K562 (cell line): ENCODE measurements around the gene GPHN. TPM values are rescaled to one million over a fixed set of nuclear protein-coding genes. Genes with fewer than 3 reads are reported as not detected.

Source experiments
- ATAC-seq: fragments of 200-7000 bp; cut with Tn5 transposase; 3 replicates; pipeline ENCODE4 v1.9.1; 2020; ENCODE audit warnings: moderate library complexity
- BruUV-seq: library from RNA; stranded (reverse); fragments of 400-500 nt; replicated peaks from 2 replicates; lab custom pipeline; 2021; lab: Mats Ljungman, UMichigan
- CTCF ChIA-PET: fragments of 300-600 bp; formaldehyde crosslinking; extraction: SDS; loops from one replicate; lab custom pipeline; 2021; ENCODE audit warnings: low intra/inter-chr PET ratio; lab: Yijun Ruan, JAX
- POLR2A ChIA-PET: fragments of 300-600, 350-650 bp; sonication (Branson Sonifier 250); formaldehyde crosslinking; extraction: SDS; loops from one replicate; lab custom pipeline; 2021; ENCODE audit warnings: antibody characterized with exemption, inconsistent platforms; lab: Yijun Ruan, JAX
- DNase-seq, 4 experiments: peaks; one replicate each; pipeline versions ENCODE4 v3.0.0 to v3.0.0-alpha.2; 2011 to 2018; ENCODE audit warnings: low spot score in 3 of 4, mixed read lengths in 3 of 4; ENCODE audit errors: extremely low read depth in 1 of 4
- FAIRE-seq: peaks from 2 replicates; lab custom pipeline; 2011; peaks lifted over from hg19 to GRCh38; lab: Jason Lieb, UNC
- H2AFZ ChIP-seq: 2 replicates; pipeline ENCODE4 v1.6.0; 2011; ENCODE audit warnings: low read depth, low read length, control low read depth, inconsistent platforms
- H3K27ac ChIP-seq: fragments of 200-600 bp; 3 replicates; pipeline ENCODE4 v1.8.0; 2011; ENCODE audit warnings: low read depth, mild to moderate bottlenecking, control low read depth, inconsistent platforms, low read length, moderate library complexity, mixed read lengths; ENCODE audit errors: extremely low read depth
- H3K27me3 ChIP-seq, 2 experiments: fragments of 300-600 bp in 1 of 2; 2 replicates in 1 of 2; 3 replicates in 1 of 2; pipeline versions ENCODE4 v1.6.0 to v1.8.0; 2011; ENCODE audit warnings: inconsistent platforms in 2 of 2, low read length in 2 of 2, mild to moderate bottlenecking in 1 of 2, mixed read lengths in 1 of 2, moderate library complexity in 1 of 2; ENCODE audit not compliant: control insufficient read depth in 2 of 2, insufficient read depth in 2 of 2
- H3K36me3 ChIP-seq: fragments of 300-600 bp; 3 replicates; pipeline ENCODE4 v1.8.0; 2011; ENCODE audit warnings: mild to moderate bottlenecking, low read length, inconsistent platforms; ENCODE audit not compliant: control insufficient read depth, insufficient read depth
- H3K4me1 ChIP-seq, 2 experiments: fragments of 200-600 bp in 1 of 2; replicated peaks in 1 of 2; 2 replicates in 1 of 2; 3 replicates in 1 of 2; pipeline versions ENCODE4 v1.5.1 to v1.8.0; 2011; ENCODE audit warnings: inconsistent platforms in 2 of 2, low read length in 2 of 2, mild to moderate bottlenecking in 1 of 2, mixed read lengths in 1 of 2, moderate library complexity in 1 of 2; ENCODE audit not compliant: control insufficient read depth in 2 of 2, insufficient read depth in 2 of 2
- H3K4me2 ChIP-seq: 2 replicates; pipeline ENCODE4 v1.6.1; 2011; ENCODE audit warnings: low read length, control low read depth, inconsistent platforms, mixed read lengths; ENCODE audit not compliant: insufficient read depth
- H3K4me3 ChIP-seq: fragments of 200-600 bp; sonication (generic), shearing (Covaris generic); 2 replicates; pipeline ENCODE4 v1.5.1; 2016; ENCODE audit warnings: control low read depth, inconsistent platforms
- H3K79me2 ChIP-seq: fragments of 200-600 bp; 3 replicates; pipeline ENCODE4 v1.8.0; 2011; ENCODE audit warnings: low read length, inconsistent platforms; ENCODE audit not compliant: control insufficient read depth, insufficient read depth
- H3K9ac ChIP-seq, 2 experiments: 2 replicates each; pipeline versions ENCODE4 v1.6.0 to v1.6.1; 2011; ENCODE audit warnings: low read depth in 2 of 2, low read length in 2 of 2, control low read depth in 1 of 2, inconsistent platforms in 1 of 2, mild to moderate bottlenecking in 1 of 2, mixed read lengths in 1 of 2; ENCODE audit not compliant: insufficient read depth in 1 of 2
- H3K9me1 ChIP-seq: one replicate; pipeline ENCODE4 v1.6.0; 2011; ENCODE audit warnings: inconsistent platforms, mild to moderate bottlenecking, low read length, moderate library complexity; ENCODE audit not compliant: control insufficient read depth, insufficient read depth
- H3K9me3 ChIP-seq: replicated peaks from 2 replicates; pipeline ENCODE4 v1.5.1; 2011; ENCODE audit warnings: low read depth, low read length, inconsistent platforms; ENCODE audit not compliant: control insufficient read depth, insufficient read depth
- H4K20me1 ChIP-seq: replicated peaks from 2 replicates; pipeline ENCODE4 v1.6.1; 2011; ENCODE audit warnings: low read length, inconsistent platforms, mixed read lengths; ENCODE audit not compliant: control insufficient read depth, insufficient read depth
- CBFB ChIP-seq: sonication (generic); formaldehyde crosslinking; IDR thresholded peaks from 2 replicates; pipeline ENCODE4 v1.4.0; 2020; ENCODE audit warnings: mild to moderate bottlenecking, missing genetic modification reagents
- ERF ChIP-seq: fragments of 450-650 bp; formaldehyde crosslinking; IDR thresholded peaks from 2 replicates; pipeline ENCODE4 v1.4.0; 2020; ENCODE audit warnings: mild to moderate bottlenecking, mixed read lengths
- FUS ChIP-seq: fragments of 200-400 bp; formaldehyde crosslinking; optimal IDR thresholded peaks from 2 replicates; pipeline ENCODE3; 2017; ENCODE audit warnings: low read depth, low read length
- RAD21 ChIP-seq, 2 experiments: fragments of 250-450 bp in 1 of 2; fragments of 450-650 bp in 1 of 2; sonication (Bioruptor Pico) in 1 of 2; formaldehyde crosslinking in 1 of 2; IDR thresholded peaks in 1 of 2; conservative IDR thresholded peaks in 1 of 2; 2 replicates each; pipeline versions ENCODE4 v1.4.0 to v1.8.0; 2020 to 2022; ENCODE audit warnings: mild to moderate bottlenecking in 2 of 2, moderate library complexity in 1 of 2
- STAG1 ChIP-seq: sonication (generic); formaldehyde crosslinking; IDR thresholded peaks from 2 replicates; pipeline ENCODE4 v1.5.0; 2020; ENCODE audit warnings: missing genetic modification reagents, borderline replicate concordance
- ZNF830 ChIP-seq: fragments of 250-450 bp; sonication (Bioruptor Pico); IDR thresholded peaks from 2 replicates; pipeline ENCODE4 v1.5.0; 2021; ENCODE audit warnings: mild to moderate bottlenecking
- WGBS: fragments of 100-300 bp; shearing (Covaris generic); methylation state at CpG from one replicate; pipeline ENCODE4 v1.1.6; 2016; ENCODE audit warnings: low coverage, mixed read lengths; ENCODE audit not compliant: insufficient coverage; ENCODE audit errors: missing lambda C conversion rate; 5-methylcytosine and 5-hydroxymethylcytosine counted together
- in situ Hi-C: fragments of 300-500 bp; cut with MboI; formaldehyde crosslinking; loops from 4 replicates; pipeline ENCODE4 v1.15.0; 2018; ENCODE audit warnings: inconsistent platforms, mixed read lengths
- intact Hi-C: fragments of 100-400 bp; cut with micrococcal nuclease; formaldehyde crosslinking; loops from 2 replicates; pipeline ENCODE4 v1.14.2; 2022
- polyA plus RNA-seq, 8 experiments: library from polyadenylated mRNA; depleted of rRNA in 4 of 8; stranded (reverse) in 5 of 8; unstranded in 3 of 8; fragments of >200 nt; fragmentation: Nextera tagmentation in 2 of 8; fragmentation: Illumina TruSeq in 1 of 8; extraction: Ambion mirVana in 2 of 8; extraction: Trizol in 1 of 8; gene quantifications; 2 replicates each; pipeline versions ENCODE4 v1.2.1 to v1.2.3, GENCODE V29; 2011 to 2014; ENCODE audit warnings: inconsistent platforms in 1 of 8, missing spikeins in 1 of 8
- total RNA-seq, 7 experiments: library from RNA; depleted of rRNA in 6 of 7; stranded (reverse); fragments of >200 nt in 6 of 7; fragmentation: Illumina TruSeq in 2 of 7; extraction: Trizol in 2 of 7; gene quantifications; 2 replicates each; pipeline versions ENCODE4 v1.2.1 to v1.2.3, GENCODE V29; 2011 to 2021; ENCODE audit warnings: low replicate concordance in 1 of 7
- TF ChIP-seq, protein P1 (sequence below): sonication (generic); formaldehyde crosslinking; IDR thresholded peaks from 2 replicates; pipeline ENCODE4 v1.9.0; 2022; ENCODE audit warnings: mild to moderate bottlenecking, missing genetic modification reagents
- TF ChIP-seq, protein P2 (sequence below): fragments of 200-600 bp; sonication (generic); IDR thresholded peaks from one replicate; pipeline ENCODE4 v1.6.1; 2012; ENCODE audit warnings: mild to moderate bottlenecking, low read depth, low read length, inconsistent platforms

Gene GPHN
- total and polyA plus RNA-seq, 9 of the 15 experiments (the other 6 are each of a cell fraction or from before 2014, with no cell fraction given) = 5.9 to 16.0 (median 11.4) TPM

GRCh38 chr14:66495218-66496098 lies 12.5 kb upstream of the GPHN start:
- CTCF ChIA-PET = no interaction called here
- Histone ChIP-seq H4K20me1 (no peaks in the 10 kb centered on the region), H3K27ac (no peak overlapping the region), H3K36me3 (no peaks in the 10 kb centered on the region), H3K9me1 (no peaks in the 10 kb centered on the region), H3K4me1 (no peaks in the 10 kb centered on the region), H3K79me2 (no peaks in the 10 kb centered on the region), H3K9ac (no peak overlapping the region), H2AFZ (0 out of 2 replicates have a peak overlapping the region, but pooled peaks have one; percentile 12), H3K27me3 (no peaks in the 10 kb centered on the region), H3K4me3 (no peak overlapping the region), H3K4me2 (no peak overlapping the region), H3K9me3 (no peaks in the 10 kb centered on the region)
- DNase-seq (peak; percentile 20 to 73 (median 34)), FAIRE-seq (peak; percentile 86), ATAC-seq (peak; percentile 96)
- 2% methylated on average over 4 of the region's 4 CpGs for WGBS
- intact Hi-C loops = loop anchor here (1.0 kb wide), 2 partner anchors 251 to 623 kb away; no protein-coding TSS in a partner anchor
- in situ Hi-C loops = loop anchor here (25.0 kb wide), 1 partner anchor 1317 kb away; the partner anchor contains the start of genes RAD51B and ZFYVE26
- POLR2A ChIA-PET = no interaction called here
- BruUV-seq = no TSS peak
- TF ChIP-seq, protein P1, sequence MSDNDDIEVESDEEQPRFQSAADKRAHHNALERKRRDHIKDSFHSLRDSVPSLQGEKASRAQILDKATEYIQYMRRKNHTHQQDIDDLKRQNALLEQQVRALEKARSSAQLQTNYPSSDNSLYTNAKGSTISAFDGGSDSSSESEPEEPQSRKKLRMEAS = no peak
- TF ChIP-seq FUS (no peak), ERF (CRISPR knock-in tag) (no peak), STAG1 (CRISPR knock-in tag) (no peak), ZNF830 (CRISPR knock-in tag) (no peak), RAD21 (CRISPR knock-in tag; conservative IDR thresholded peaks at IDR 0.05 in 1 of 2, IDR thresholded peaks at IDR 0.05 in 1 of 2) (peak; percentile 42 to 66), CBFB (no peak)
- TF ChIP-seq, protein P2, sequence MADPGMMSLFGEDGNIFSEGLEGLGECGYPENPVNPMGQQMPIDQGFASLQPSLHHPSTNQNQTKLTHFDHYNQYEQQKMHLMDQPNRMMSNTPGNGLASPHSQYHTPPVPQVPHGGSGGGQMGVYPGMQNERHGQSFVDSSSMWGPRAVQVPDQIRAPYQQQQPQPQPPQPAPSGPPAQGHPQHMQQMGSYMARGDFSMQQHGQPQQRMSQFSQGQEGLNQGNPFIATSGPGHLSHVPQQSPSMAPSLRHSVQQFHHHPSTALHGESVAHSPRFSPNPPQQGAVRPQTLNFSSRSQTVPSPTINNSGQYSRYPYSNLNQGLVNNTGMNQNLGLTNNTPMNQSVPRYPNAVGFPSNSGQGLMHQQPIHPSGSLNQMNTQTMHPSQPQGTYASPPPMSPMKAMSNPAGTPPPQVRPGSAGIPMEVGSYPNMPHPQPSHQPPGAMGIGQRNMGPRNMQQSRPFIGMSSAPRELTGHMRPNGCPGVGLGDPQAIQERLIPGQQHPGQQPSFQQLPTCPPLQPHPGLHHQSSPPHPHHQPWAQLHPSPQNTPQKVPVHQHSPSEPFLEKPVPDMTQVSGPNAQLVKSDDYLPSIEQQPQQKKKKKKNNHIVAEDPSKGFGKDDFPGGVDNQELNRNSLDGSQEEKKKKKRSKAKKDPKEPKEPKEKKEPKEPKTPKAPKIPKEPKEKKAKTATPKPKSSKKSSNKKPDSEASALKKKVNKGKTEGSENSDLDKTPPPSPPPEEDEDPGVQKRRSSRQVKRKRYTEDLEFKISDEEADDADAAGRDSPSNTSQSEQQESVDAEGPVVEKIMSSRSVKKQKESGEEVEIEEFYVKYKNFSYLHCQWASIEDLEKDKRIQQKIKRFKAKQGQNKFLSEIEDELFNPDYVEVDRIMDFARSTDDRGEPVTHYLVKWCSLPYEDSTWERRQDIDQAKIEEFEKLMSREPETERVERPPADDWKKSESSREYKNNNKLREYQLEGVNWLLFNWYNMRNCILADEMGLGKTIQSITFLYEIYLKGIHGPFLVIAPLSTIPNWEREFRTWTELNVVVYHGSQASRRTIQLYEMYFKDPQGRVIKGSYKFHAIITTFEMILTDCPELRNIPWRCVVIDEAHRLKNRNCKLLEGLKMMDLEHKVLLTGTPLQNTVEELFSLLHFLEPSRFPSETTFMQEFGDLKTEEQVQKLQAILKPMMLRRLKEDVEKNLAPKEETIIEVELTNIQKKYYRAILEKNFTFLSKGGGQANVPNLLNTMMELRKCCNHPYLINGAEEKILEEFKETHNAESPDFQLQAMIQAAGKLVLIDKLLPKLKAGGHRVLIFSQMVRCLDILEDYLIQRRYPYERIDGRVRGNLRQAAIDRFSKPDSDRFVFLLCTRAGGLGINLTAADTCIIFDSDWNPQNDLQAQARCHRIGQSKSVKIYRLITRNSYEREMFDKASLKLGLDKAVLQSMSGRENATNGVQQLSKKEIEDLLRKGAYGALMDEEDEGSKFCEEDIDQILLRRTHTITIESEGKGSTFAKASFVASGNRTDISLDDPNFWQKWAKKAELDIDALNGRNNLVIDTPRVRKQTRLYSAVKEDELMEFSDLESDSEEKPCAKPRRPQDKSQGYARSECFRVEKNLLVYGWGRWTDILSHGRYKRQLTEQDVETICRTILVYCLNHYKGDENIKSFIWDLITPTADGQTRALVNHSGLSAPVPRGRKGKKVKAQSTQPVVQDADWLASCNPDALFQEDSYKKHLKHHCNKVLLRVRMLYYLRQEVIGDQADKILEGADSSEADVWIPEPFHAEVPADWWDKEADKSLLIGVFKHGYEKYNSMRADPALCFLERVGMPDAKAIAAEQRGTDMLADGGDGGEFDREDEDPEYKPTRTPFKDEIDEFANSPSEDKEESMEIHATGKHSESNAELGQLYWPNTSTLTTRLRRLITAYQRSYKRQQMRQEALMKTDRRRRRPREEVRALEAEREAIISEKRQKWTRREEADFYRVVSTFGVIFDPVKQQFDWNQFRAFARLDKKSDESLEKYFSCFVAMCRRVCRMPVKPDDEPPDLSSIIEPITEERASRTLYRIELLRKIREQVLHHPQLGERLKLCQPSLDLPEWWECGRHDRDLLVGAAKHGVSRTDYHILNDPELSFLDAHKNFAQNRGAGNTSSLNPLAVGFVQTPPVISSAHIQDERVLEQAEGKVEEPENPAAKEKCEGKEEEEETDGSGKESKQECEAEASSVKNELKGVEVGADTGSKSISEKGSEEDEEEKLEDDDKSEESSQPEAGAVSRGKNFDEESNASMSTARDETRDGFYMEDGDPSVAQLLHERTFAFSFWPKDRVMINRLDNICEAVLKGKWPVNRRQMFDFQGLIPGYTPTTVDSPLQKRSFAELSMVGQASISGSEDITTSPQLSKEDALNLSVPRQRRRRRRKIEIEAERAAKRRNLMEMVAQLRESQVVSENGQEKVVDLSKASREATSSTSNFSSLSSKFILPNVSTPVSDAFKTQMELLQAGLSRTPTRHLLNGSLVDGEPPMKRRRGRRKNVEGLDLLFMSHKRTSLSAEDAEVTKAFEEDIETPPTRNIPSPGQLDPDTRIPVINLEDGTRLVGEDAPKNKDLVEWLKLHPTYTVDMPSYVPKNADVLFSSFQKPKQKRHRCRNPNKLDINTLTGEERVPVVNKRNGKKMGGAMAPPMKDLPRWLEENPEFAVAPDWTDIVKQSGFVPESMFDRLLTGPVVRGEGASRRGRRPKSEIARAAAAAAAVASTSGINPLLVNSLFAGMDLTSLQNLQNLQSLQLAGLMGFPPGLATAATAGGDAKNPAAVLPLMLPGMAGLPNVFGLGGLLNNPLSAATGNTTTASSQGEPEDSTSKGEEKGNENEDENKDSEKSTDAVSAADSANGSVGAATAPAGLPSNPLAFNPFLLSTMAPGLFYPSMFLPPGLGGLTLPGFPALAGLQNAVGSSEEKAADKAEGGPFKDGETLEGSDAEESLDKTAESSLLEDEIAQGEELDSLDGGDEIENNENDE = no peak
